Measurements from ENCODE around the gene IER3. TPM values are rescaled to one million over a fixed set of nuclear protein-coding genes. Genes with fewer than 3 reads are reported as not detected.

IER3 gene
- total and polyA plus RNA-seq, 9 of the 15 experiments (the other 6 are each of a cell fraction or from before 2014, with no cell fraction given) = 1.5 to 30.0 (median 11.5) TPM

DNA sequence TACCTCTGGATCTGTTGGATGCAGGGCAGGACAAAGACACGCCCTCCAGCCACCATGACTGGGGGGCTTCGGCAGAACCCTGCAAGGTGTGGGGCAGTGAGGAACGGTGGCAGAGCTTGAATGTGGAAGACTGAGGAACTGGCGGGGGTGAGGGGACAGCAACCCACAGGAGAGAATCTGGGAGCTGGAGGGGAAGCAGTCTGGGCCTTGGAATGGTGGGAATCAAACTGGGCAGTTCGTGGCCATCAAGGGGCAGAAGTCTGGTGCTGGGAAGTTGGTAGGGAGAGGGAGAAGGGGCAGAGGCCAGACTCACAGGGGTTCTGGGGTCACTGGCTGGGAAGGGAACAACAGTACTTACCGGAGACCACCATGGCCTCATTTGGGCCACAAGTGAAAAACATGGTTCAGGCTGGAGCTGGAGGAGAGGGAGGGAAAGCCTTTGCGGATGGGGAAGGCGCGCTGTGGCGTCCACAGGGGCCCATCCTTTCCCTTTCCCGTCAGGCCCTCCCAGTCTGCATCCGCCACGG lies 2.5 kb downstream of the IER3 start (continued):
- TF ChIP-seq, protein P1, sequence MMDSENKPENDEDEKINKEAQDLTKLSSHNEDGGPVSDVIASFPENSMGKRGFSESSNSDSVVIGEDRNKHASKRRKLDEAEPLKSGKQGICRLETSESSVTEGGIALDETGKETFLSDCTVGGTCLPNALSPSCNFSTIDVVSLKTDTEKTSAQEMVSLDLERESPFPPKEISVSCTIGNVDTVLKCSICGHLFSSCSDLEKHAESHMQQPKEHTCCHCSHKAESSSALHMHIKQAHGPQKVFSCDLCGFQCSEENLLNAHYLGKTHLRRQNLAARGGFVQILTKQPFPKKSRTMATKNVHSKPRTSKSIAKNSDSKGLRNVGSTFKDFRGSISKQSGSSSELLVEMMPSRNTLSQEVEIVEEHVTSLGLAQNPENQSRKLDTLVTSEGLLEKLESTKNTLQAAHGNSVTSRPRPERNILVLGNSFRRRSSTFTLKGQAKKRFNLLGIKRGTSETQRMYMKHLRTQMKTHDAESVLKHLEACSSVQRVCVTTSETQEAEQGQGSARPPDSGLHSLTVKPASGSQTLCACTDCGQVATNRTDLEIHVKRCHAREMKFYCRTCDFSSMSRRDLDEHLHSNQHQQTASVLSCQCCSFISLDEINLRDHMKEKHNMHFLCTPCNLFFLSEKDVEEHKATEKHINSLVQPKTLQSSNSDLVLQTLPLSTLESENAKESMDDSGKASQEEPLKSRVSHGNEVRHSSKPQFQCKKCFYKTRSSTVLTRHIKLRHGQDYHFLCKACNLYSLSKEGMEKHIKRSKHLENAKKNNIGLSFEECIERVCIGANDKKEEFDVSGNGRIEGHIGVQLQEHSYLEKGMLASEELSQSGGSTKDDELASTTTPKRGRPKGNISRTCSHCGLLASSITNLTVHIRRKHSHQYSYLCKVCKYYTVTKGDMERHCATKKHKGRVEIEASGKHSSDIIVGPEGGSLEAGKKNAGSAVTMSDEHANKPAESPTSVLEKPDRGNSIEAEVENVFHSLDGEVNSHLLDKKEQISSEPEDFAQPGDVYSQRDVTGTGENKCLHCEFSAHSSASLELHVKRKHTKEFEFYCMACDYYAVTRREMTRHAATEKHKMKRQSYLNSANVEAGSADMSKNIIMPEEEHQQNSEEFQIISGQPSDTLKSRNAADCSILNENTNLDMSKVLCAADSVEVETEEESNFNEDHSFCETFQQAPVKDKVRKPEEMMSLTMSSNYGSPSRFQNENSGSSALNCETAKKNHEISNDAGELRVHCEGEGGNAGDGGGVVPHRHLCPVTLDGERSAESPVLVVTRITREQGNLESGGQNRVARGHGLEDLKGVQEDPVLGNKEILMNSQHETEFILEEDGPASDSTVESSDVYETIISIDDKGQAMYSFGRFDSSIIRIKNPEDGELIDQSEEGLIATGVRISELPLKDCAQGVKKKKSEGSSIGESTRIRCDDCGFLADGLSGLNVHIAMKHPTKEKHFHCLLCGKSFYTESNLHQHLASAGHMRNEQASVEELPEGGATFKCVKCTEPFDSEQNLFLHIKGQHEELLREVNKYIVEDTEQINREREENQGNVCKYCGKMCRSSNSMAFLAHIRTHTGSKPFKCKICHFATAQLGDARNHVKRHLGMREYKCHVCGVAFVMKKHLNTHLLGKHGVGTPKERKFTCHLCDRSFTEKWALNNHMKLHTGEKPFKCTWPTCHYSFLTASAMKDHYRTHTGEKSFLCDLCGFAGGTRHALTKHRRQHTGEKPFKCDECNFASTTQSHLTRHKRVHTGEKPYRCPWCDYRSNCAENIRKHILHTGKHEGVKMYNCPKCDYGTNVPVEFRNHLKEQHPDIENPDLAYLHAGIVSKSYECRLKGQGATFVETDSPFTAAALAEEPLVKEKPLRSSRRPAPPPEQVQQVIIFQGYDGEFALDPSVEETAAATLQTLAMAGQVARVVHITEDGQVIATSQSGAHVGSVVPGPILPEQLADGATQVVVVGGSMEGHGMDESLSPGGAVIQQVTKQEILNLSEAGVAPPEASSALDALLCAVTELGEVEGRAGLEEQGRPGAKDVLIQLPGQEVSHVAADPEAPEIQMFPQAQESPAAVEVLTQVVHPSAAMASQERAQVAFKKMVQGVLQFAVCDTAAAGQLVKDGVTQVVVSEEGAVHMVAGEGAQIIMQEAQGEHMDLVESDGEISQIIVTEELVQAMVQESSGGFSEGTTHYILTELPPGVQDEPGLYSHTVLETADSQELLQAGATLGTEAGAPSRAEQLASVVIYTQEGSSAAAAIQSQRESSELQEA (IDR thresholded peaks at IDR 0.05; ENCODE audit: low read depth) = no peak
- TF ChIP-seq ARHGAP35 (IDR thresholded peaks at IDR 0.05; ENCODE audit: partially characterized antibody) = peak; percentile 70
- TF ChIP-seq, protein P2, sequence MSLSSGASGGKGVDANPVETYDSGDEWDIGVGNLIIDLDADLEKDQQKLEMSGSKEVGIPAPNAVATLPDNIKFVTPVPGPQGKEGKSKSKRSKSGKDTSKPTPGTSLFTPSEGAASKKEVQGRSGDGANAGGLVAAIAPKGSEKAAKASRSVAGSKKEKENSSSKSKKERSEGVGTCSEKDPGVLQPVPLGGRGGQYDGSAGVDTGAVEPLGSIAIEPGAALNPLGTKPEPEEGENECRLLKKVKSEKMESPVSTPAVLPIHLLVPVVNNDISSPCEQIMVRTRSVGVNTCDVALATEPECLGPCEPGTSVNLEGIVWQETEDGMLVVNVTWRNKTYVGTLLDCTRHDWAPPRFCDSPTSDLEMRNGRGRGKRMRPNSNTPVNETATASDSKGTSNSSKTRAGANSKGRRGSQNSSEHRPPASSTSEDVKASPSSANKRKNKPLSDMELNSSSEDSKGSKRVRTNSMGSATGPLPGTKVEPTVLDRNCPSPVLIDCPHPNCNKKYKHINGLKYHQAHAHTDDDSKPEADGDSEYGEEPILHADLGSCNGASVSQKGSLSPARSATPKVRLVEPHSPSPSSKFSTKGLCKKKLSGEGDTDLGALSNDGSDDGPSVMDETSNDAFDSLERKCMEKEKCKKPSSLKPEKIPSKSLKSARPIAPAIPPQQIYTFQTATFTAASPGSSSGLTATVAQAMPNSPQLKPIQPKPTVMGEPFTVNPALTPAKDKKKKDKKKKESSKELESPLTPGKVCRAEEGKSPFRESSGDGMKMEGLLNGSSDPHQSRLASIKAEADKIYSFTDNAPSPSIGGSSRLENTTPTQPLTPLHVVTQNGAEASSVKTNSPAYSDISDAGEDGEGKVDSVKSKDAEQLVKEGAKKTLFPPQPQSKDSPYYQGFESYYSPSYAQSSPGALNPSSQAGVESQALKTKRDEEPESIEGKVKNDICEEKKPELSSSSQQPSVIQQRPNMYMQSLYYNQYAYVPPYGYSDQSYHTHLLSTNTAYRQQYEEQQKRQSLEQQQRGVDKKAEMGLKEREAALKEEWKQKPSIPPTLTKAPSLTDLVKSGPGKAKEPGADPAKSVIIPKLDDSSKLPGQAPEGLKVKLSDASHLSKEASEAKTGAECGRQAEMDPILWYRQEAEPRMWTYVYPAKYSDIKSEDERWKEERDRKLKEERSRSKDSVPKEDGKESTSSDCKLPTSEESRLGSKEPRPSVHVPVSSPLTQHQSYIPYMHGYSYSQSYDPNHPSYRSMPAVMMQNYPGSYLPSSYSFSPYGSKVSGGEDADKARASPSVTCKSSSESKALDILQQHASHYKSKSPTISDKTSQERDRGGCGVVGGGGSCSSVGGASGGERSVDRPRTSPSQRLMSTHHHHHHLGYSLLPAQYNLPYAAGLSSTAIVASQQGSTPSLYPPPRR (CRISPR knock-in tag; IDR thresholded peaks at IDR 0.05; ENCODE audit: borderline replicate concordance) = no peak
- no peak for TF ChIP-seq ZNF696 (CRISPR knock-in tag; conservative IDR thresholded peaks at IDR 0.05)
- TF ChIP-seq NFE2L1 (tag; IDR thresholded peaks at IDR 0.05; ENCODE audit: borderline replicate concordance, low read depth) = no peak
- no peak for TF ChIP-seq ZNF695 (CRISPR knock-in tag; IDR thresholded peaks at IDR 0.05)
- TF ChIP-seq SP2 (IDR thresholded peaks at IDR 0.05; ENCODE audit: extremely low read depth, low read depth, low read length, poor library complexity, severe bottlenecking) = no peak
- no peak for TF ChIP-seq BDP1 (IDR thresholded peaks at IDR 0.05; ENCODE audit: insufficient read depth, insufficient read length)
- TF ChIP-seq ZBED1 (IDR thresholded peaks at IDR 0.05) = no peak
- TF ChIP-seq TOE1 (IDR thresholded peaks at IDR 0.05; ENCODE audit: borderline replicate concordance) = peak; percentile 22; the same call in 1 of the 2 replicates
- TF ChIP-seq TOE1 (CRISPR knock-in tag; IDR thresholded peaks at IDR 0.05; ENCODE audit: borderline replicate concordance, low read depth) = no peak
- no peak for TF ChIP-seq CLOCK (CRISPR knock-in tag; IDR thresholded peaks at IDR 0.05; ENCODE audit: borderline replicate concordance)
